Activated CD8-positive, alpha-beta memory T cell treated with anti-CD3 and anti-CD28 coated beads, Interleukin-2, amount 50 U/mL, for 1 hour (primary cell): ENCODE data around the gene PLXNA1.

Experiments
- DNase-seq: peaks from one replicate; pipeline ENCODE4 v3.0.0-alpha.2; 2020; ENCODE audit errors: extremely low read depth

PLXNA1 gene

GRCh38 chr3:126982471-126983175 lies at the start of gene PLXNA1:
Gene PLXNA1 (plus strand): TSS chr3:126983115. CDS start chr3:126988594, 5,479 bp downstream.
- DNase-seq, result peak; percentile 56

- no peak for DNase-seq
Measured at GRCh38 chr3:126934031-126934531, 48.8 kb upstream of the PLXNA1 start.

- no peak for DNase-seq
Measured at GRCh38 chr3:126934991-126935390, 47.9 kb upstream of the PLXNA1 start.

GRCh38 chr3:126935756-126936509 lies 47.0 kb upstream of the PLXNA1 start:
- DNase-seq, result no peak

- no peak for DNase-seq
Measured at GRCh38 chr3:126936853-126937425, 46.0 kb upstream of the PLXNA1 start.

- DNase-seq, result no peak
Measured at GRCh38 chr3:126937533-126937932, 45.4 kb upstream of the PLXNA1 start.

- DNase-seq, result no peak
Measured at GRCh38 chr3:126937973-126938372, 44.9 kb upstream of the PLXNA1 start.

- no peak for DNase-seq
Measured at GRCh38 chr3:126938520-126939337, 44.2 kb upstream of the PLXNA1 start.

GRCh38 chr3:126939338-126939718 lies 43.6 kb upstream of the PLXNA1 start:
- no peak for DNase-seq

- DNase-seq, result no peak
Measured at GRCh38 chr3:126939733-126940132, 43.2 kb upstream of the PLXNA1 start.

GRCh38 chr3:126941721-126942270 lies 41.1 kb upstream of the PLXNA1 start:
- no peak for DNase-seq

GRCh38 chr3:126944089-126944965 lies 38.6 kb upstream of the PLXNA1 start:
- DNase-seq, result no peak

GRCh38 chr3:126945171-126945721 lies 37.7 kb upstream of the PLXNA1 start:
- DNase-seq, result no peak

GRCh38 chr3:126945891-126946290 lies 37.0 kb upstream of the PLXNA1 start:
- DNase-seq, result no peak

- DNase-seq, result no peak
Measured at GRCh38 chr3:126946405-126946804, 36.5 kb upstream of the PLXNA1 start.

GRCh38 chr3:126947429-126947828 lies 35.5 kb upstream of the PLXNA1 start:
- no peak for DNase-seq

GRCh38 chr3:126948980-126949535 lies 33.9 kb upstream of the PLXNA1 start:
- DNase-seq, result no peak

- no peak for DNase-seq
Measured at GRCh38 chr3:126951561-126951960, 31.4 kb upstream of the PLXNA1 start.

GRCh38 chr3:126952261-126952982 lies 30.5 kb upstream of the PLXNA1 start:
- no peak for DNase-seq
